T47D (cell line): ENCODE measurements around the gene SLC24A4.

Experiments
- DNase-seq, 2 experiments: peaks; one replicate each; pipeline versions ENCODE4 v3.0.0 to v3.0.0-alpha.2; 2011 to 2012; ENCODE audit warnings: low read depth in 1 of 2, low spot score in 1 of 2
- JUND ChIP-seq: IDR thresholded peaks from 2 replicates; pipeline ENCODE4 v1.6.1; 2012; ENCODE audit warnings: low read depth
- in situ Hi-C: cut with HindIII; loops from 2 replicates; pipeline ENCODE4 v1.10.0; 2016; ENCODE audit warnings: low sequenced_read_pairs, low pct_unique_long_range_greater_than_20kb

Gene SLC24A4

GRCh38 chr14:92463141-92463540 is 140.2 kb downstream of the SLC24A4 start:
- DNase-seq, result no peak
- TF ChIP-seq JUND, result no peak
- in situ Hi-C loops, result no loop called here

GRCh38 chr14:92464156-92464555 is 141.2 kb downstream of the SLC24A4 start:
- no peak for TF ChIP-seq JUND
- DNase-seq, result no peak
- in situ Hi-C loops, result no loop called here

GRCh38 chr14:92464716-92465115 is 141.8 kb downstream of the SLC24A4 start:
- in situ Hi-C loops, result no loop called here
- no peak for TF ChIP-seq JUND
- no peak for DNase-seq

- no peak for DNase-seq
- in situ Hi-C loops, result no loop called here
- TF ChIP-seq JUND, result no peak
Observed at GRCh38 chr14:92465353-92466055, 142.5 kb downstream of the SLC24A4 start.

GRCh38 chr14:92466059-92466458 is 143.1 kb downstream of the SLC24A4 start:
- in situ Hi-C loops, result no loop called here
- no peak for TF ChIP-seq JUND
- no peak for DNase-seq

GRCh38 chr14:92469515-92469914 is 146.6 kb downstream of the SLC24A4 start:
- in situ Hi-C loops, result no loop called here
- TF ChIP-seq JUND, result no peak
- no peak for DNase-seq

- in situ Hi-C loops, result no loop called here
- DNase-seq, result no peak
- TF ChIP-seq JUND, result no peak
Observed at GRCh38 chr14:92470215-92470614, 147.2 kb downstream of the SLC24A4 start.

GRCh38 chr14:92470811-92471210 is 147.8 kb downstream of the SLC24A4 start:
- in situ Hi-C loops, result no loop called here
- TF ChIP-seq JUND, result no peak
- no peak for DNase-seq

GRCh38 chr14:92471919-92472318 is 149.0 kb downstream of the SLC24A4 start:
- TF ChIP-seq JUND, result no peak
- in situ Hi-C loops, result no loop called here
- no peak for DNase-seq

- in situ Hi-C loops, result no loop called here
Observed at GRCh38 chr14:92472860-92473259, 149.9 kb downstream of the SLC24A4 start.

GRCh38 chr14:92473261-92473968 is 150.4 kb downstream of the SLC24A4 start:
- no peak for TF ChIP-seq JUND
- in situ Hi-C loops, result no loop called here
- no peak for DNase-seq

More at GRCh38 chr14:92472860-92473259, 149.9 kb downstream of the SLC24A4 start:
- no peak for DNase-seq
- TF ChIP-seq JUND, result no peak

- in situ Hi-C loops, result no loop called here
- DNase-seq, result no peak
- TF ChIP-seq JUND, result no peak
Observed at GRCh38 chr14:92473969-92474535, 151.1 kb downstream of the SLC24A4 start.

GRCh38 chr14:92475037-92475436 is 152.1 kb downstream of the SLC24A4 start:
- TF ChIP-seq JUND, result no peak
- DNase-seq, result no peak
- in situ Hi-C loops, result no loop called here
